Left colon (tissue), 2 donors: Measurements from ENCODE around the gene CRLF1. TPM values are rescaled to one million over a fixed set of nuclear protein-coding genes. Genes with fewer than 3 reads are reported as not detected.

Experiments used
- total RNA-seq, 2 donors: library from RNA; stranded (reverse); fragmentation: NEBNext Ultra II Directional; extraction: Animal tissue kit (Norgen Biotek cat#: 25700); gene quantifications; one replicate each; pipeline ENCODE4 v1.2.1, GENCODE V29; 2021
- donor health status: DM: no; HTN: no; CAD: no.
- donor health status: DM: yes; HTN: yes; CAD: no.

The CRLF1 gene
- total RNA-seq, 2 donors from 2014 or later: 1.3 to 2.4 TPM

Other genes starting within 250 kb of the CRLF1 start
- 10 to 100 TPM; 32.2 to 87.6 TPM for gene GDF15, start 220.6 kb downstream of the CRLF1 start, total RNA-seq
- gene LRRC25, start 209.2 kb downstream of the CRLF1 start, total RNA-seq: 1 to 10 TPM in 1 of 2 donors, under 1 TPM in 1; 0.79 to 5.1 TPM
- gene SSBP4, start 187.4 kb downstream of the CRLF1 start, total RNA-seq: 10 to 100 TPM; 37.4 to 50.7 TPM
- 10 to 100 TPM; 14.1 to 15.1 TPM for gene ISYNA1, start 168.7 kb downstream of the CRLF1 start, total RNA-seq
- 10 to 100 TPM; 18.1 to 19.1 TPM for gene ELL, start 84.7 kb downstream of the CRLF1 start, total RNA-seq
- gene FKBP8, start 63.2 kb downstream of the CRLF1 start, total RNA-seq: 100 to 1,000 TPM; 174 to 197 TPM
- gene KXD1, start 48.9 kb downstream of the CRLF1 start, total RNA-seq: 10 to 100 TPM; 63.7 to 72.4 TPM
- gene UBA52, start 34.9 kb downstream of the CRLF1 start, total RNA-seq: 100 to 1,000 TPM; 798 to 822 TPM
- gene REX1BD, start 18.0 kb downstream of the CRLF1 start, total RNA-seq: 10 to 100 TPM; 49.2 to 53.4 TPM
- 1 to 10 TPM in 1 of 2 donors, under 1 TPM in 1; 0.40 to 1.1 TPM for gene TMEM59L, start 6.1 kb upstream of the CRLF1 start, total RNA-seq
- 10 to 100 TPM in 1 of 2 donors, 1 to 10 TPM in 1; 8.5 to 10.1 TPM for gene KLHL26, start 30.2 kb upstream of the CRLF1 start, total RNA-seq
- 10 to 100 TPM; 10.2 TPM for gene CRTC1, start 76.9 kb upstream of the CRLF1 start, total RNA-seq
- gene COMP, start 184.5 kb upstream of the CRLF1 start, total RNA-seq: not detected
- 10 to 100 TPM; 67.6 to 81.8 TPM for gene UPF1, start 225.2 kb upstream of the CRLF1 start, total RNA-seq